Mesenchymal stem cell (in vitro differentiated cells and primary cell): ENCODE data around the gene BABAM2.

Experiments
- DNase-seq: peaks from one replicate; pipeline ENCODE4 v3.0.0-alpha.2; 2013
- H2AFZ ChIP-seq: one replicate; pipeline ENCODE4 v1.6.1; 2013; ENCODE audit warnings: low read depth, mild to moderate bottlenecking, control low read depth, inconsistent platforms, low read length, moderate library complexity
- H2AK5ac ChIP-seq: 2 replicates; pipeline ENCODE4 v1.6.1; 2013; ENCODE audit warnings: low read length, moderate library complexity, mild to moderate bottlenecking, inconsistent platforms; ENCODE audit not compliant: severe bottlenecking
- H2BK120ac ChIP-seq: one replicate; pipeline ENCODE4 v1.6.1; 2013; ENCODE audit warnings: low read depth, mild to moderate bottlenecking, inconsistent platforms, low read length, moderate library complexity
- H2BK12ac ChIP-seq, 2 experiments: one replicate each; pipeline ENCODE4 v1.6.1; 2013; ENCODE audit warnings: inconsistent platforms in 2 of 2, low read length in 2 of 2, mild to moderate bottlenecking in 2 of 2, moderate library complexity in 2 of 2, control low read depth in 1 of 2
- H2BK15ac ChIP-seq: one replicate; pipeline ENCODE4 v1.6.1; 2013; ENCODE audit warnings: mild to moderate bottlenecking, low read depth, inconsistent platforms; ENCODE audit not compliant: poor library complexity, severe bottlenecking
- H2BK5ac ChIP-seq: 2 replicates; pipeline ENCODE4 v1.6.1; 2013; ENCODE audit warnings: low read depth, mild to moderate bottlenecking, low read length, control low read depth, inconsistent platforms; ENCODE audit not compliant: poor library complexity, severe bottlenecking
- H3K14ac ChIP-seq, 2 experiments: one replicate each; pipeline ENCODE4 v1.6.1; 2013; ENCODE audit warnings: inconsistent platforms in 2 of 2, low read length in 2 of 2, control low read depth in 1 of 2, mild to moderate bottlenecking in 1 of 2, moderate library complexity in 1 of 2
- H3K18ac ChIP-seq, 2 experiments: one replicate each; pipeline ENCODE4 v1.6.1; 2013; ENCODE audit warnings: inconsistent platforms in 2 of 2, low read length in 2 of 2, control low read depth in 1 of 2, low read depth in 1 of 2, mild to moderate bottlenecking in 1 of 2
- H3K23ac ChIP-seq, 2 experiments: one replicate each; pipeline ENCODE4 v1.6.1; 2013; ENCODE audit warnings: inconsistent platforms in 2 of 2, low read length in 2 of 2, mild to moderate bottlenecking in 2 of 2, moderate library complexity in 2 of 2, control low read depth in 1 of 2
- H3K27ac ChIP-seq: 2 replicates; pipeline ENCODE4 v1.5.1; 2013; ENCODE audit warnings: mild to moderate bottlenecking, moderate library complexity, low read length, control low read depth, inconsistent platforms; ENCODE audit not compliant: poor library complexity, severe bottlenecking
- H3K27me3 ChIP-seq, 2 experiments: 2 replicates each; pipeline versions ENCODE4 v1.6.1 to v1.7.0; 2013; ENCODE audit warnings: low read length in 2 of 2, mild to moderate bottlenecking in 2 of 2, moderate library complexity in 2 of 2, control low read depth in 1 of 2, inconsistent platforms in 1 of 2; ENCODE audit not compliant: control insufficient read depth in 1 of 2, insufficient read depth in 1 of 2
- H3K36me3 ChIP-seq, 2 experiments: 2 replicates each; pipeline versions ENCODE4 v1.6.1 to v1.7.0; 2013; ENCODE audit warnings: low read length in 2 of 2, control low read depth in 1 of 2, inconsistent platforms in 1 of 2, low read depth in 1 of 2, mild to moderate bottlenecking in 1 of 2; ENCODE audit not compliant: insufficient read depth in 2 of 2, control insufficient read depth in 1 of 2
- H3K4ac ChIP-seq, 2 experiments: one replicate each; pipeline ENCODE4 v1.6.1; 2013; ENCODE audit warnings: inconsistent platforms in 2 of 2, low read length in 2 of 2, mild to moderate bottlenecking in 2 of 2, moderate library complexity in 2 of 2, control low read depth in 1 of 2, low read depth in 1 of 2
- H3K4me1 ChIP-seq: 2 replicates; pipeline ENCODE4 v1.6.1; 2013; ENCODE audit warnings: low read depth, low read length, control low read depth; ENCODE audit not compliant: control insufficient read depth, insufficient read depth
- H3K4me2 ChIP-seq: 2 replicates; pipeline ENCODE4 v1.6.1; 2013; ENCODE audit warnings: low read length, mild to moderate bottlenecking, inconsistent platforms; ENCODE audit not compliant: poor library complexity, severe bottlenecking
- H3K4me3 ChIP-seq, 2 experiments: 2 replicates each; pipeline versions ENCODE4 v1.5.1 to v1.7.0; 2013; ENCODE audit warnings: low read length in 2 of 2, mild to moderate bottlenecking in 2 of 2, control low read depth in 1 of 2, low read depth in 1 of 2; ENCODE audit not compliant: insufficient read depth in 1 of 2
- H3K79me1 ChIP-seq: replicated peaks from 2 replicates; pipeline ENCODE4 v1.6.1; 2013; ENCODE audit warnings: mild to moderate bottlenecking, control low read depth, low read length, inconsistent platforms; ENCODE audit not compliant: poor library complexity, severe bottlenecking
- H3K9ac ChIP-seq: 2 replicates; pipeline ENCODE4 v1.7.0; 2013; ENCODE audit warnings: mild to moderate bottlenecking, low read length, moderate library complexity
- H3K9me3 ChIP-seq: 2 replicates; pipeline ENCODE4 v1.7.0; 2013; ENCODE audit warnings: mild to moderate bottlenecking, low read length; ENCODE audit not compliant: control insufficient read depth
- H4K8ac ChIP-seq: one replicate; pipeline ENCODE4 v1.6.1; 2013; ENCODE audit warnings: inconsistent platforms, mild to moderate bottlenecking, low read length, moderate library complexity
- H4K91ac ChIP-seq: one replicate; pipeline ENCODE4 v1.6.1; 2013; ENCODE audit warnings: mild to moderate bottlenecking, low read length, inconsistent platforms
- WGBS: methylation state at CpG from one replicate; pipeline ENCODE4 v1.1.7; 2013; ENCODE audit warnings: mixed read lengths; 5-methylcytosine and 5-hydroxymethylcytosine counted together

The BABAM2 gene

DNA sequence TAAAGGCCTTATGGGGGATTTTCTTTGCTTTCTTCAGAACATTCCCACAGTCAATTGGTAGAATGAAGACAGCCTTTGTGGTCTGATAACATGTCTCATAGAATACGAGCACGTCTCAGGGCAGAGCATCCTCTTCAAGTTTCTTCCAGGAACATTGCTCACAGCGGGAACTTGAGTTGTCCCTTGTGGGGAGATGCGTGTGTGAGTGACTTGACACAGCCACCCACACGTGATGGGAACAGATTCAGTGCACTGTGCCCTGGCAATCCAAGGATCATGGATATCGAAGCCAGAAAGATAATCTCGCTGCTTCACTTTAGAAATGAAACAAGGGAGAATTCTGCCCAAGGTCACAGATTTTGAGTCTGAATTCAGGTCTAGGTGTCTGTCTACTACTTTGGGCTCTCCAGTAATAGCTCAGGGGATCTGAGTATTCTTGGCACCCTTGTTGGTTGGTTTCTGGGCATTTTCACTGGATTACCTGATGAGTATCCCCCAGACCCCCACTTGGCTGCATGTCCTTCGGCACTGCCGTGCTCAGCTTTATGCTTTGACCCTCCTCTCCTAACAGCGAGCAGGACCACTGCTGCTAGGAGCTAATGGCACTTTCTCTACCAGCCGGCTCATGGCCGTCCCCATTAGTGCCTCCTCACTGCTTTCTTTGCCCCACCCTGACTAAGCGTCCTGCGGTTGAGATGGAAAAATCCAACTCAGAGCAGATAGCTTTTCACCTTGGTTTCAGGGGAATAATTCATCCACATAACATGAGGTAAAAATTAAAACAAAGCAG, 426.2 kb downstream of the BABAM2 start:
- H2BK15ac ChIP-seq = no peak overlapping the region
- WGBS = 97% methylated on average over 14 of the region's 14 CpGs
- no peak overlapping the region for H2BK120ac ChIP-seq
- peak overlapping the region in 1 of 2 experiments; percentile 30 for H3K4me3 ChIP-seq
- H4K8ac ChIP-seq = peak overlapping the region; percentile 5
- H3K9ac ChIP-seq = no peak overlapping the region
- H3K4me2 ChIP-seq = no peak overlapping the region
- H3K18ac ChIP-seq = no peak overlapping the region
- DNase-seq = no peak
- no peak overlapping the region for H2BK5ac ChIP-seq
- no peak overlapping the region for H3K4ac ChIP-seq
- H2AK5ac ChIP-seq = peak overlapping the region; percentile 47
- no peak overlapping the region for H2BK12ac ChIP-seq
- peaks cover 24% of the 10 kb centered on the region for H3K4me1 ChIP-seq
- no peaks in the 10 kb centered on the region for H3K9me3 ChIP-seq
- no peaks in the 10 kb centered on the region for H3K27me3 ChIP-seq
- H3K23ac ChIP-seq = no peak overlapping the region
- peaks cover 0 to 28% of the 10 kb centered on the region in 2 experiments for H3K36me3 ChIP-seq
- no peak overlapping the region for H3K14ac ChIP-seq
- H3K79me1 ChIP-seq = no peaks in the 10 kb centered on the region
- no peak overlapping the region for H3K27ac ChIP-seq
- no peak overlapping the region for H4K91ac ChIP-seq
- H2AFZ ChIP-seq = no peak overlapping the region

DNA sequence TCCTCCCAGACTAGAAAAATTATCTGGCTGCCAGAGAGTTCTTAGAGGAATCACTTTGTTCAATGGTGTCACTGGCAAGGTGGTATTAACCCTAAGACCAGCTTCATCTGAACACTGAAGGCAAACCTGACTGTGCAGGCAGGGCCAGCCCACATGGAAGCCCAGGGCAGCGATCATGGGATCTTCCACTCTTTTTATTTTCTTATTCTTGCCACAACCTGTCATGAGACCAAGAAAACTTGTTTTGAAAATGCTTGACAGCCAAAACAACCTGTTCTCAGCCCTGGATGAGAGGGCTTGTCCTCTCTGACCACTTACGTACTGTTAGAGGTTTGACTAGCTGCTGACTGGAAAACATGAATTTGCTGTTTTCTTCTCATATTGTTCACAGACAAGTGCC, 426.9 kb downstream of the BABAM2 start:
- H2AK5ac ChIP-seq = no peak overlapping the region
- H3K9ac ChIP-seq = no peak overlapping the region
- no peaks in the 10 kb centered on the region for H3K79me1 ChIP-seq
- no peak overlapping the region for H4K91ac ChIP-seq
- no peak overlapping the region for H2BK15ac ChIP-seq
- no peak overlapping the region for H3K27ac ChIP-seq
- peaks cover 26% of the 10 kb centered on the region for H3K4me1 ChIP-seq
- WGBS = 98% methylated on average over 2 of the region's 2 CpGs
- H3K27me3 ChIP-seq = no peaks in the 10 kb centered on the region
- H3K36me3 ChIP-seq = peaks cover 0 to 22% of the 10 kb centered on the region in 2 experiments
- H3K23ac ChIP-seq = no peak overlapping the region
- no peak for DNase-seq
- no peaks in the 10 kb centered on the region for H3K9me3 ChIP-seq
- H3K4ac ChIP-seq = no peak overlapping the region
- H2BK120ac ChIP-seq = no peak overlapping the region
- no peak overlapping the region for H3K4me2 ChIP-seq
- no peak overlapping the region for H4K8ac ChIP-seq
- no peak overlapping the region for H2AFZ ChIP-seq
- H3K18ac ChIP-seq = no peak overlapping the region
- no peak overlapping the region for H2BK12ac ChIP-seq
- no peak overlapping the region for H3K14ac ChIP-seq
- no peak overlapping the region for H2BK5ac ChIP-seq
- H3K4me3 ChIP-seq = no peak overlapping the region

DNA sequence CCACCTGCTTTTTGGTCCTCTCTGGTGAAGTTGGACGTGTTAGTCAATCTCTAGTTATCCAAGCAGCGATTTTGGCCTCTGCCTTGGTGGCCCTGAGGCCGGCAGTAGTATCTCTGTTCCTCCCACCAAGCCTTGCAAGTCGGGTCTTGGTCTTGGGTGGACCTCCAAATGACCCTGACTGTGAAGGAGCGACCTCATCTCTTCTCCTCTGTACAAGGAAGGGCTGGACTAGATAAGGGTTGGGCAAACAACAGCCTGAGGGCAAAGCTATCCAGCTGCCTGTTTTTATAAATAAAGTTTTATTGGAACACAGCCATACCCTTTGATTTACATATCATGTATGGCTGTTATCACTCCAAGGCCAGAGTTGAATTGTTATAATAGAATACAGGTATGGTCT, 427.5 kb downstream of the BABAM2 start:
- Histone ChIP-seq H2BK120ac (no peak overlapping the region), H2AK5ac (peak overlapping the region; percentile 37), H4K91ac (no peak overlapping the region), H3K9me3 (no peaks in the 10 kb centered on the region), H3K4ac (no peak overlapping the region), H2BK15ac (no peak overlapping the region), H3K4me1 (peaks cover 26% of the 10 kb centered on the region), H3K4me3 (no peak overlapping the region), H3K36me3 (peaks cover 0 to 16% of the 10 kb centered on the region in 2 experiments), H3K27me3 (no peaks in the 10 kb centered on the region), H4K8ac (no peak overlapping the region), H3K9ac (no peak overlapping the region), H3K27ac (no peak overlapping the region), H2AFZ (no peak overlapping the region), H3K23ac (no peak overlapping the region), H2BK12ac (no peak overlapping the region), H2BK5ac (no peak overlapping the region), H3K14ac (no peak overlapping the region), H3K4me2 (no peak overlapping the region), H3K18ac (no peak overlapping the region), H3K79me1 (no peaks in the 10 kb centered on the region)
- 100% methylated on average over 4 of the region's 5 CpGs for WGBS
- no peak for DNase-seq

DNA sequence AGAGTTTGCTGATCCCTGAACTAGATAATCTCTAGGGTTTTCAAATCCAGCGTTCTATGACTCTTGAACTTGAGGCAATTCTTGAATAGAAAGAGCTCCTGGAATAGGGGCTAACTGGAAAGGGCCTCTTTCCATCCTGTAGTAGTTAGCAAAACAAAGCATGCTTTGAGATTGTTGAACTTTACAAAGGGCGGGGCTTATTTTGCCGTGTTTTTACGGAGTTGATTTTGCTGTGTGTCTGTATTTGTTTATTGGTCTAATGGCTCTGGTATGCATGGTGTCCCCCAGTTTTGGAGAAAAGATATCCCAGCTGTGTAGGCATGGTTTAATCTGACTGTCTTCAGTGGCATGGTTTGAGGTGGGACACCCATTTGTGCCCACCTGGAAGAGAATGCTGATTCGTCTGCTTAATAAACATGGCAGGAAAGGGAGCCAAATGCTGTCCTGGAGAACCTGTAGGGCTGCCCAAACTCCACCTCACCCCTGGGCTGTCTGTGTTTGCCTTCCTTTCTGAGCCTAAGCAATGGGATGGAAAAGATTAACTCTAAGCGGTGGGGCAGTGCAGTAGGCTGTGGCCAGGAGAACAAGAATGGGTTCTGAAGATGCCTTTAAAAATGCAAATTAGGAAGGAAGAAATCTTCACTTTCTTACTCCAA, 428.1 kb downstream of the BABAM2 start:
- H3K18ac ChIP-seq = no peak overlapping the region
- no peak for DNase-seq
- H3K27ac ChIP-seq = no peak overlapping the region
- H3K4me1 ChIP-seq = peaks cover 26% of the 10 kb centered on the region
- H3K9me3 ChIP-seq = no peaks in the 10 kb centered on the region
- H3K27me3 ChIP-seq = no peaks in the 10 kb centered on the region
- no peaks in the 10 kb centered on the region for H3K79me1 ChIP-seq
- H2BK12ac ChIP-seq = no peak overlapping the region
- peaks cover 0 to 10% of the 10 kb centered on the region in 2 experiments for H3K36me3 ChIP-seq
- H3K9ac ChIP-seq = no peak overlapping the region
- H3K4ac ChIP-seq = no peak overlapping the region
- no peak overlapping the region for H3K4me2 ChIP-seq
- H3K14ac ChIP-seq = no peak overlapping the region
- no peak overlapping the region for H3K4me3 ChIP-seq
- no peak overlapping the region for H4K8ac ChIP-seq
- H3K23ac ChIP-seq = no peak overlapping the region
- H2AK5ac ChIP-seq = peak overlapping the region; percentile 16
- H2BK15ac ChIP-seq = no peak overlapping the region
- H2BK120ac ChIP-seq = no peak overlapping the region
- H2BK5ac ChIP-seq = no peak overlapping the region
- 77% methylated on average over 5 of the region's 6 CpGs for WGBS
- H4K91ac ChIP-seq = no peak overlapping the region
- no peak overlapping the region for H2AFZ ChIP-seq
